Spinal cord (tissue), 10 donors: ENCODE data around the gene FBXL19. TPM values are rescaled to one million over a fixed set of nuclear protein-coding genes. Genes with fewer than 3 reads are reported as not detected.

Experiments
- DNase-seq, 6 donors: peaks; one replicate each; pipeline versions ENCODE4 v3.0.0 to v3.0.0-alpha.2; 2013 to 2015; ENCODE audit warnings: low spot score in 6 of 6, low read depth in 4 of 6
- H3K27ac ChIP-seq: one replicate; pipeline ENCODE4 v1.5.1; 2013; ENCODE audit warnings: low read depth, low read length, control low read depth
- H3K27me3 ChIP-seq: one replicate; pipeline ENCODE4 v1.6.1; 2013; ENCODE audit warnings: low read length; ENCODE audit not compliant: control insufficient read depth, insufficient read depth
- H3K36me3 ChIP-seq: one replicate; pipeline ENCODE4 v1.6.1; 2013; ENCODE audit warnings: low read length; ENCODE audit not compliant: control insufficient read depth, insufficient read depth
- H3K4me1 ChIP-seq: one replicate; pipeline ENCODE4 v1.6.1; 2013; ENCODE audit warnings: low read length; ENCODE audit not compliant: control insufficient read depth, insufficient read depth
- H3K4me3 ChIP-seq: one replicate; pipeline ENCODE4 v1.5.1; 2013; ENCODE audit warnings: low read depth, low read length, control low read depth
- H3K9me3 ChIP-seq: one replicate; pipeline ENCODE4 v1.6.1; 2013; ENCODE audit warnings: low read length; ENCODE audit not compliant: control insufficient read depth, insufficient read depth
- WGBS: methylation state at CpG from one replicate; pipeline ENCODE4 v1.1.5; 2013; ENCODE audit warnings: missing lambda C conversion rate; ENCODE audit not compliant: insufficient coverage; 5-methylcytosine and 5-hydroxymethylcytosine counted together
- polyA plus RNA-seq, 2 donors: library from polyadenylated mRNA; unstranded; fragments of 120-200 nt; gene quantifications; one replicate each; pipeline ENCODE4 v1.2.1, GENCODE V29; 2013; ENCODE audit not compliant: insufficient read length in 2 of 2
- total RNA-seq, 2 donors: library from RNA; depleted of rRNA in 1 of 2; stranded (reverse); fragments of 120-200 nt in 1 of 2; fragments of >200 nt in 1 of 2; gene quantifications; one replicate each; pipeline versions ENCODE4 v1.2.3 to v1.2.4, GENCODE V29; 2013 to 2014
- donor health status: healthy.

The FBXL19 gene
- total and polyA plus RNA-seq, 4 donors = 15.8 to 90.1 (median 55.2) TPM

- 86% methylated on average over 17 of the region's 17 CpGs for WGBS
- H3K27me3 ChIP-seq = no peaks in the 10 kb centered on the region
- peaks cover 99% of the 10 kb centered on the region for H3K36me3 ChIP-seq
- no peak overlapping the region for H3K27ac ChIP-seq
- no peaks in the 10 kb centered on the region for H3K9me3 ChIP-seq
- H3K4me1 ChIP-seq = no peaks in the 10 kb centered on the region
- DNase-seq = no peak
- no peak overlapping the region for H3K4me3 ChIP-seq
Measured at GRCh38 chr16:30977502-30977901, 54.1 kb downstream of the FBXL19 start.

- Histone ChIP-seq H3K27ac (no peak overlapping the region), H3K36me3 (peaks cover 99% of the 10 kb centered on the region)
Measured at GRCh38 chr16:30979170-30980022, 56.0 kb downstream of the FBXL19 start.

GRCh38 chr16:30980023-30980371, 56.6 kb downstream of the FBXL19 start:
- peaks cover 10% of the 10 kb centered on the region for H3K4me1 ChIP-seq
- WGBS = 93% methylated on average over 12 of the region's 15 CpGs
- H3K4me3 ChIP-seq = no peak overlapping the region
- no peaks in the 10 kb centered on the region for H3K27me3 ChIP-seq
- peaks cover 99% of the 10 kb centered on the region for H3K36me3 ChIP-seq
- no peaks in the 10 kb centered on the region for H3K9me3 ChIP-seq
- no peak overlapping the region for H3K27ac ChIP-seq
- no peak for DNase-seq

More at GRCh38 chr16:30979170-30980022, 56.0 kb downstream of the FBXL19 start:
- Histone ChIP-seq H3K4me3 (no peak overlapping the region), H3K4me1 (peaks cover 4% of the 10 kb centered on the region), H3K9me3 (no peaks in the 10 kb centered on the region), H3K27me3 (no peaks in the 10 kb centered on the region)
- no peak for DNase-seq
- WGBS = 94% methylated on average over 45 of the region's 62 CpGs

GRCh38 chr16:30980434-30980833, 57.1 kb downstream of the FBXL19 start:
- Histone ChIP-seq H3K4me3 (no peak overlapping the region), H3K4me1 (peaks cover 15% of the 10 kb centered on the region), H3K27me3 (no peaks in the 10 kb centered on the region), H3K36me3 (peaks cover 99% of the 10 kb centered on the region), H3K27ac (no peak overlapping the region), H3K9me3 (no peaks in the 10 kb centered on the region)
- no peak for DNase-seq
- WGBS = 94% methylated on average over 15 of the region's 29 CpGs

GRCh38 chr16:30980959-30981358, 57.6 kb downstream of the FBXL19 start:
- peaks cover 99% of the 10 kb centered on the region for H3K36me3 ChIP-seq

GRCh38 chr16:30982548-30983288, 59.3 kb downstream of the FBXL19 start:
- Histone ChIP-seq H3K4me3 (no peak overlapping the region), H3K4me1 (peaks cover 17% of the 10 kb centered on the region), H3K27me3 (no peaks in the 10 kb centered on the region), H3K36me3 (peaks cover 96% of the 10 kb centered on the region), H3K27ac (no peak overlapping the region), H3K9me3 (no peaks in the 10 kb centered on the region)
- WGBS = 88% methylated on average over 17 of the region's 17 CpGs
- no peak for DNase-seq

More at GRCh38 chr16:30980959-30981358, 57.6 kb downstream of the FBXL19 start:
- Histone ChIP-seq H3K4me1 (peaks cover 17% of the 10 kb centered on the region), H3K27me3 (no peaks in the 10 kb centered on the region), H3K4me3 (no peak overlapping the region), H3K27ac (no peak overlapping the region), H3K9me3 (no peaks in the 10 kb centered on the region)
- DNase-seq = no peak
- 94% methylated on average over 14 of the region's 14 CpGs for WGBS

GRCh38 chr16:30983289-30983889, 60.0 kb downstream of the FBXL19 start:
- H3K27ac ChIP-seq = no peak overlapping the region
- peaks cover 17% of the 10 kb centered on the region for H3K4me1 ChIP-seq
- peaks cover 95% of the 10 kb centered on the region for H3K36me3 ChIP-seq
- H3K27me3 ChIP-seq = no peaks in the 10 kb centered on the region
- H3K9me3 ChIP-seq = no peaks in the 10 kb centered on the region
- WGBS = 89% methylated on average over 25 of the region's 25 CpGs
- H3K4me3 ChIP-seq = no peak overlapping the region
- no peak for DNase-seq

- peaks cover 17% of the 10 kb centered on the region for H3K4me1 ChIP-seq
- DNase-seq = no peak
- H3K27me3 ChIP-seq = no peaks in the 10 kb centered on the region
- H3K9me3 ChIP-seq = no peaks in the 10 kb centered on the region
- no peak overlapping the region for H3K4me3 ChIP-seq
- no peak overlapping the region for H3K27ac ChIP-seq
- WGBS = 91% methylated on average over 9 of the region's 14 CpGs
- peaks cover 95% of the 10 kb centered on the region for H3K36me3 ChIP-seq
Measured at GRCh38 chr16:30983898-30984610, 60.7 kb downstream of the FBXL19 start.
